ENCODE data around the gene CTXN1. TPM values are rescaled to one million over a fixed set of nuclear protein-coding genes. Genes with fewer than 3 reads are reported as not detected.

CTXN1 gene
- total and polyA plus RNA-seq, 2 donors (not counting 3 experiments of a cell fraction or from before 2014, with no cell fraction given) = 16.0 to 27.6 TPM

DNA sequence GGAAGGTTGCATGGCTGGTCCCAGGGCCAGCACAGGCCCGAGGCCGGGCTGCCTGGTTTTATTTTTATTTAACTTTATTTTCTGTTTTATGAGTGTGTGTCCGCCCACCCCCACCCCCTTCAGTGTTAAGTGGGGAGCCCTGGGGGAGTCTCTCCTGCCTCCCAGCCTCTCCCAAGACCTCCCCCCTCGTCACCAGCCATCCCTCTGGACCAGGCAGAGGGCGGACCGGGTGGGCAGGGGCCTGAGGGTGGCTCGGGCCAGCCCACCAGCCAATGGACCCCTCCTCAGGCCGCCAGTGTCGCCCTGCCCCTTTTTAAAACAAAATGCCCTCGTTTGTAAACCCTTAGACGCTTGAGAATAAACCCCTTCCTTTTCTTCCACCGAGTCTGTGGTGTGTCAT, 11.8 kb downstream of the CTXN1 start:
- no peak for FAIRE-seq
- H3K9me3 ChIP-seq (replicated peaks; ENCODE audit: control insufficient read depth, insufficient read depth, low read length) = no peaks in the 10 kb centered on the region
- no peak overlapping the region for H2AFZ ChIP-seq (ENCODE audit: low read depth, low read length)
- dilution Hi-C loops (cut with MboI; ENCODE audit: extremely low pct_ligation_motif_present, low sequenced_read_pairs) (no loop called here), intact Hi-C loops (cut with micrococcal nuclease) (no loop called here)
- DNase-seq (ENCODE audit: low read depth, low spot score) = no peak
- no peaks in the 10 kb centered on the region for H3K9me1 ChIP-seq (replicated peaks; ENCODE audit: control insufficient read depth, extremely low read depth, insufficient read depth, low read length)
- H3K4me3 ChIP-seq (replicated peaks in 1 of 3; ENCODE audit: insufficient read depth in 1 of 3, low read depth in 1 of 3, low read length in 3 of 3) = no peak overlapping the region
- no peaks in the 10 kb centered on the region for H3K79me2 ChIP-seq (ENCODE audit: control insufficient read depth, insufficient read depth, low read length)
- CTCF ChIA-PET = no interaction called here
- BruUV-seq (replicated peaks) = TSS peak; percentile 58
- peaks cover 18 to 31% of the 10 kb centered on the region in 2 experiments for H3K27me3 ChIP-seq (ENCODE audit: control insufficient read depth in 2 of 2, insufficient read depth in 2 of 2, low read length in 2 of 2)
- peaks cover 6% of the 10 kb centered on the region for H3K4me1 ChIP-seq (ENCODE audit: control insufficient read depth, extremely low read depth, insufficient read depth, low read length)
- no peak overlapping the region for H3K4me2 ChIP-seq (ENCODE audit: insufficient read depth, low read length)
- POLR2A ChIA-PET = no interaction called here
- no peaks in the 10 kb centered on the region for H4K20me1 ChIP-seq (replicated peaks; ENCODE audit: control insufficient read depth, extremely low read depth, insufficient read depth, low read length)
- TF ChIP-seq POLR2A (IDR thresholded peaks at IDR 0.05; ENCODE audit: low read depth, low read length) (no peak), FOS (IDR thresholded peaks at IDR 0.05; ENCODE audit: borderline replicate concordance, insufficient read depth, low read length) (no peak), POLR2AphosphoS5 (IDR thresholded peaks at IDR 0.05; ENCODE audit: insufficient read depth, low read depth, low read length) (no peak)
- TF ChIP-seq, protein P1, sequence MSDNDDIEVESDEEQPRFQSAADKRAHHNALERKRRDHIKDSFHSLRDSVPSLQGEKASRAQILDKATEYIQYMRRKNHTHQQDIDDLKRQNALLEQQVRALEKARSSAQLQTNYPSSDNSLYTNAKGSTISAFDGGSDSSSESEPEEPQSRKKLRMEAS (IDR thresholded peaks at IDR 0.05; ENCODE audit: insufficient read depth, insufficient read length) = no peak
- H3K9ac ChIP-seq (replicated peaks; ENCODE audit: extremely low read depth, insufficient read depth, low read length) = no peak overlapping the region
- H3K27ac ChIP-seq (ENCODE audit: insufficient read depth, low read depth, low read length) = no peak overlapping the region
- H3K36me3 ChIP-seq (ENCODE audit: control insufficient read depth in 2 of 2, extremely low read depth in 1 of 2, insufficient read depth in 2 of 2, low read length in 2 of 2) = peaks cover 0 to 21% of the 10 kb centered on the region in 2 experiments

DNA sequence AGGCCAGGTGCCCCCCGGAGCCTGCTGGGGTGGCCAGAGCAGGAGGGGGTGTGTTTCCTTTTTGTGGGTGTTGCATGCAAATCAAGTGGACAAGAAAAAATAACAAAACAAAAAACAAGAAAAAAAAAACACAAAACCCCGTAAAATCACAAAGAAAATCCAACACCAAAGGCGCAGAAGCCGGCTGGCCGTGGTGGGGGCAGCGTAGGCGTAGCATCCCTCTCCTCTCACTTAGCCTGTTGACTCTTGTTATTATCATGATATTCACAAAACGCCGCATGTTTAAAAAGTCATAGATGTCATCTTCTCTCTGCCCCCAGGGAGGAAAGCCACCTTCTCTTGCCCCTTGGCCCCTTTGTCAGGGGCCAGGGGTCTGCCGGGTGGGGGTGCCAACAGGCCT, 12.3 kb downstream of the CTXN1 start:
- intact Hi-C loops (cut with micrococcal nuclease) (no loop called here), dilution Hi-C loops (cut with MboI; ENCODE audit: extremely low pct_ligation_motif_present, low sequenced_read_pairs) (no loop called here)
- no peak overlapping the region for H3K4me3 ChIP-seq (replicated peaks in 1 of 3; ENCODE audit: insufficient read depth in 1 of 3, low read depth in 1 of 3, low read length in 3 of 3)
- no peaks in the 10 kb centered on the region for H3K9me1 ChIP-seq (replicated peaks; ENCODE audit: control insufficient read depth, extremely low read depth, insufficient read depth, low read length)
- H3K4me2 ChIP-seq (ENCODE audit: insufficient read depth, low read length) = no peak overlapping the region
- no peak overlapping the region for H3K9ac ChIP-seq (replicated peaks; ENCODE audit: extremely low read depth, insufficient read depth, low read length)
- CTCF ChIA-PET = interaction anchor here (0.9 kb wide), 1 partner anchor 44 kb away, joined by 3 read pairs; no protein-coding TSS in a partner anchor
- H4K20me1 ChIP-seq (replicated peaks; ENCODE audit: control insufficient read depth, extremely low read depth, insufficient read depth, low read length) = no peaks in the 10 kb centered on the region
- H3K27me3 ChIP-seq (ENCODE audit: control insufficient read depth in 2 of 2, insufficient read depth in 2 of 2, low read length in 2 of 2) = peaks cover 18 to 30% of the 10 kb centered on the region in 2 experiments
- FAIRE-seq = no peak
- BruUV-seq (replicated peaks) = no TSS peak
- peaks cover 6% of the 10 kb centered on the region for H3K4me1 ChIP-seq (ENCODE audit: control insufficient read depth, extremely low read depth, insufficient read depth, low read length)
- no peaks in the 10 kb centered on the region for H3K79me2 ChIP-seq (ENCODE audit: control insufficient read depth, insufficient read depth, low read length)
- H3K9me3 ChIP-seq (replicated peaks; ENCODE audit: control insufficient read depth, insufficient read depth, low read length) = no peaks in the 10 kb centered on the region
- no peak overlapping the region for H3K27ac ChIP-seq (ENCODE audit: insufficient read depth, low read depth, low read length)
- no peak for DNase-seq (ENCODE audit: low read depth, low spot score)
- peaks cover 0 to 23% of the 10 kb centered on the region in 2 experiments for H3K36me3 ChIP-seq (ENCODE audit: control insufficient read depth in 2 of 2, extremely low read depth in 1 of 2, insufficient read depth in 2 of 2, low read length in 2 of 2)
- TF ChIP-seq JUN (IDR thresholded peaks at IDR 0.05; ENCODE audit: borderline replicate concordance, insufficient read depth, insufficient read length, low read depth) (no peak), POLR2A (IDR thresholded peaks at IDR 0.05; ENCODE audit: low read depth, low read length) (no peak), EZH2 (IDR thresholded peaks at IDR 0.05; ENCODE audit: borderline replicate concordance, low read depth, low read length, severe bottlenecking) (no peak), POLR2AphosphoS5 (IDR thresholded peaks at IDR 0.05; ENCODE audit: insufficient read depth, low read depth, low read length) (no peak), FOS (IDR thresholded peaks at IDR 0.05; ENCODE audit: borderline replicate concordance, insufficient read depth, low read length) (no peak), GATA2 (IDR thresholded peaks at IDR 0.05; ENCODE audit: insufficient read depth, insufficient read length, low read depth, low read length) (no peak), MYC (IDR thresholded peaks at IDR 0.05; ENCODE audit: low read depth, low read length) (no peak)
- TF ChIP-seq, protein P2, sequence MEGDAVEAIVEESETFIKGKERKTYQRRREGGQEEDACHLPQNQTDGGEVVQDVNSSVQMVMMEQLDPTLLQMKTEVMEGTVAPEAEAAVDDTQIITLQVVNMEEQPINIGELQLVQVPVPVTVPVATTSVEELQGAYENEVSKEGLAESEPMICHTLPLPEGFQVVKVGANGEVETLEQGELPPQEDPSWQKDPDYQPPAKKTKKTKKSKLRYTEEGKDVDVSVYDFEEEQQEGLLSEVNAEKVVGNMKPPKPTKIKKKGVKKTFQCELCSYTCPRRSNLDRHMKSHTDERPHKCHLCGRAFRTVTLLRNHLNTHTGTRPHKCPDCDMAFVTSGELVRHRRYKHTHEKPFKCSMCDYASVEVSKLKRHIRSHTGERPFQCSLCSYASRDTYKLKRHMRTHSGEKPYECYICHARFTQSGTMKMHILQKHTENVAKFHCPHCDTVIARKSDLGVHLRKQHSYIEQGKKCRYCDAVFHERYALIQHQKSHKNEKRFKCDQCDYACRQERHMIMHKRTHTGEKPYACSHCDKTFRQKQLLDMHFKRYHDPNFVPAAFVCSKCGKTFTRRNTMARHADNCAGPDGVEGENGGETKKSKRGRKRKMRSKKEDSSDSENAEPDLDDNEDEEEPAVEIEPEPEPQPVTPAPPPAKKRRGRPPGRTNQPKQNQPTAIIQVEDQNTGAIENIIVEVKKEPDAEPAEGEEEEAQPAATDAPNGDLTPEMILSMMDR (IDR thresholded peaks at IDR 0.05; ENCODE audit: extremely low read depth in 1 of 2, insufficient read depth in 1 of 2, low read depth in 1 of 2, low read length in 2 of 2) = no peak
- TF ChIP-seq, protein P1 (IDR thresholded peaks at IDR 0.05; ENCODE audit: insufficient read depth, insufficient read length) = no peak
- POLR2A ChIA-PET = no interaction called here
- no peak overlapping the region for H2AFZ ChIP-seq (ENCODE audit: low read depth, low read length)
